Activated CD8-positive, alpha-beta memory T cell treated with anti-CD3 and anti-CD28 coated beads for 1 hour (primary cell): ENCODE data around the gene DNAAF9.

Experiments used
- DNase-seq, 2 donors: peaks; one replicate each; pipeline ENCODE4 v3.0.0-alpha.2; 2020; ENCODE audit warnings: low read depth in 1 of 2; ENCODE audit errors: extremely low read depth in 1 of 2

The DNAAF9 gene

DNA sequence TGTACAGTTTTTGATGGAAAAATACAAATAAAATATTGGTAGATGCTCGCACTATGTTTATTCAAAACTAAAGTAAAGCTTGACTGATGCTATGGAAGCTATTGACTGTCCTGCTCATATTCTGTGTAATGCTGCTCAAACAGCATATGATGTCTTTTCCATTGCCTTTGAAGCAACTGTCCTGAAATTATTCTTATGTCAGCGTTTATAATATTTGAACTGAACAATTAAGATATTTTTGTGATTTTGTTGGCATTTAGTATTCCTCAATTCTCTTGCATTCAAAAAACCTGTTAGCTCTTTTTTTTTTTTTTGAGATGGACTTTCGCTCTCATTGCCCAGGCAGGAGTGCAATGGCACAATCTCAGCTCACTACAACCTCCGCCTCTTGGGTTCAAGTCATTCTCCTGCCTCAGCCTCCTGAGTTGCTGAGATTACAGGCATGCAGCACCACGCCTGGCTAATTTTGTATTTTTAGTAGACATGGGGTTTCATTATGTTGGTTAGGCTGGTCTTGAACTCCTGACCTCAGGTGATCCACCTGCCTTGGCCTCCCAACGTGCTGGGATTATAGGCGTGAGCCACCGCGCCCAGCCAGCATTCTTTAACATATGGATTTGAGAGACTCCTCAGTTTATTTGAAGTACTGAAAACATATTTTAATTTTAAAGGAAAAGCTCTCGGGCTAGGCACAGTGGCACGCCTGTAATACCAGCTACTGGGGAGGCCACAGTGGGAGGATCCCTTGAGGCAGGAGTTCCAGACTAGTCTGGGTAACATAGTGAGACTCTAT is 5.3 kb upstream of the DNAAF9 start:
- no peak for DNase-seq

DNA sequence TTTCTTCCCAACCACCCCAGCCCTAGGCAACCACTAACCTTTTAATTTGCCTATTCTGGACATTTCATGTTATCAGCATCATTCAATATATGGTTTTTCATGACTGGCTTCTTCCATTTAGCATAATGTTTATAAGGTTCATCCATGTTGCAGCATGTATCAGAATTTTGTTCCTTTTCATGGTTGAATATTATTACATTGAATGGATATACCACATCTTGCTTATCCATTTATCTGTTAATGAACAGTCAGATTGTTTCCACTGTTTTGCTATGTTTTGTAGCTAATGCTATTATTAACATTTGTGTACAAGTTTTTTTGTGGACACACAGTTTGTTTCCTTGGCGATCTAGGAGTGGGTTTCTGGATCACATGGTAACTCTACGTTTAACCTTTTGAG is 3.0 kb upstream of the DNAAF9 start:
- DNase-seq: no peak

DNA sequence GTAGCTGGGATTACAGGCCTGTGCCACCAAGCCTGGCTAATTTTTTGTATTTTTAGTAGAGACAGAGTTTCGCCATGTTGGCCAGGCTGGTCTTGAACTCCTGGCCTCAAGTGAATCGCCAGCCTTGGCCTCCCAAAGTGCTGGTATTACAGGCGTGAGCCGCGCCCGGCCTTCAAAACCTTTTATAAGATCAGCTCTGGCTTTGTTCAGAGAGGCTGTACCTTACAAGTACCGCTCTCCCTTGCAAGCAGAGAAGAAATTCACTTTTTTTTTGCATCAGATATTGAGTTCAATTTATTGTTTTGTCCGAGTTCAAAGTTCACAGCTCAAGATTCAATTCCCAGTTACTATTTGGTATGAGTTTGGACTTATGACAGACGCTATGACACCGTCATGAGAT is 1.9 kb upstream of the DNAAF9 start:
- DNase-seq: no peak

DNA sequence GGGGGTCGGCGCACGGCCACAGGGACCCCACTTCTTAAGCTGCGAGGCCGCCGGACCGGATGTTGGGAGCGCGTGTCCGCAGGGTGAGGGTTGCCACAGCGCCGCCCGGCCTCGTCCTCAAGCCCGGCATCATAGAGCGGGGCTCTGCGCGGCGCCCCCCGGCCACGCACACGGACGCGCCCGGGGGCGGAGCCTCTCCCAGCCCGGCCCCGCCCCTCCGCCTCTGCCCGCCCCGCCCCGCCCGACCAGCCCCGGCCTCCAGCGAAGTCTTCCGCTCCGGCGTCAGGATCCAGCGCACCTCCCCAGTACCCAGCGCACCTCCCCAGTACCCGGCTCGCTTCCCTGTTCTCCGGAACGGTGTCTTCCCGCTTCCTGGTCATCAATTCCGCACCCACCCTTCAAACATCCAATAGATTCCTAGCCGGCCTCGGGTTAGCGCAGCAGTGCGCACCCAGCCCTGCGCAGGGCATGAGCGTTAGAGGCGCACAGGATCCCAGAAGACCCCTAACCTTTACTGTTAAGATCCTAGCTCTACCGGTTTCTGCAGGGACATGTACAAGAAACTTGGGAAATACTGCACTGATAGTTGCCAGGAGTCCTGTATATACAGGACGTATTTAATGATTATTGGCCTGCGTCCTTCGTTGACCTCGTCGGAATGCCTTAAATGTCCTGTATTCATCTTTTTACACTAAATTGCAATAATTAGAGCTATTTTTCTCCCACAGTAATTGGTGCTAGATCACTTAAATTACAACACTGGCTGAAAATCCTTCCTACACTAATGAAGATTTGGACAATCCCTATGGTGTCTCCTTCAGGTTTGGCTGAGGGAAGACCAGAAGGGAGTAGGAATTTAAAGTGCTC is 535 bp upstream of the DNAAF9 start:
- peak; percentile 36 to 49 for DNase-seq

DNA sequence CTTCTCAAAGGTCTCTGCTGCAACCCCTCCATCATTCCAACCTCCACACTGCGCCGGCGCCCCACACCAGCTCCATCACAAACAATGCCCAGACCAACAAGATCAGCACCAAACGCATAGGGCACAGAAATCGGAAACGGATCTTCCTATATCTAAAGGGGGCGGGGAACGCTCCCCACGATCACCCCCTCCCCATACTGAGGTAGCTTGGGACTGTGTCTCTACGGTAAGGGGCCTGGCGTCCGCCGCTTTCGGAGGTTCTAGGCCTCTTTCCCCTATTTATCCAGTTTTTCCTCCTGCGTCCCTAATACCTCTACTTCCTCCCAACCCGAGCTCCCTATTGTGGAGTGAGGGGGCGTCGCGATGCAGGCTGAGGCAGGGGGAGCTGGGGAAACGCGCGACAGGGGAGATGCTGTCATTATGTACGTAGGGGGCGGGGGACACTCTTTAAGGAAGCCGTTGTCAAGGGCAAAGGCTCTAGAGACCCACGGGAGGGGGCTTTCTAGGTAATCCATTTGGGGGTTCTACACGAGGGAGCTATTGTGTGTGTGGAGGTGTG is 909 bp downstream of the DNAAF9 start:
- DNase-seq: no peak

DNA sequence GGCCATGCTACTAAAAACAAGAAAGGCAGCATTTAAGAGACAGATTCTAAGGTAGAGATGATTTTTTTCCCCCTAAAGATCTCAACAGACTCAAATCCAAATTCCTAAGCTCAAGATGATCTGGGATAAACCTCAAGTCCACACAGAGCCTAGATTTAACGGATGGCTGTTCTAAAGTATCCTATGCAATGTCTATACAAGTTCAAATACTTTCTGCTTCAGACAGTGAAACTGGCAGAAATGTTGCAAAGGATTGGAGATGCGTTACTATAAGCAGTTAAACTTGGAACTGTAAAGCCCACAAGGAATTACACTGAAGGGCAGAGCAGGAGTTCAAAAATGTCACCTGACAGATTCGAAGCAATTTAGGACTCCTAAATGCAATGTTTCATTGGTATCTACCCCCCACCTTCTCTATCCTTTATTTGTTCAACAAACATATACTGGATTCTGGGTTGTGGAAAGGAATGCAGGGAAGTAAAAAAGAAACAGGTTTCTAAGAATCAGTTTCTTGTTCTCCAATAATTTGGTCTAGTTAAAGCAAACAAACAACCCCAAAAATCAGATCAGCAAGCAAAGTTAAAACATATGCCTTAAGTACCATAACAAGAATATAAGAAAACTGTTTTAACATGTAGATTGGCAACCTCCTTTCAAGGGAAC is 1.6 kb downstream of the DNAAF9 start:
- no peak for DNase-seq

DNA sequence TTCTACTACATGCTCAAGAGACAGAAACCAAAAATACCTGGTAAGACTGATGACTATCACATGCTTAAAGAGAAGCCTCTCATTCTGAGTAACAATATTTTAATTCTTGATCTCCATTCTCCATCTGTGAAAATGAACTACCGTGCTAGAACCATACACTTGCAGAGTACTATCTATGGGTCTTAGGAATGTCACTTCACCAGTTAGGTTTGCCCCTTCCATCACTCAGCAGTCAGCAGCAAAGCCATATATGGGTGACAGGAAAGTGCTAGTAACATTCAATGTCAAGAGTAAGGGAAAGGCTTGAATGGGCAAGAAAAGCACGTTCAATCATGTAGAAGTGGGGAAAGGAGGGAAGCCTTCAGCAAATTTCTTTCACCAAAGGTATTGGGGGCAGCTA is 2.3 kb downstream of the DNAAF9 start:
- no peak for DNase-seq

DNA sequence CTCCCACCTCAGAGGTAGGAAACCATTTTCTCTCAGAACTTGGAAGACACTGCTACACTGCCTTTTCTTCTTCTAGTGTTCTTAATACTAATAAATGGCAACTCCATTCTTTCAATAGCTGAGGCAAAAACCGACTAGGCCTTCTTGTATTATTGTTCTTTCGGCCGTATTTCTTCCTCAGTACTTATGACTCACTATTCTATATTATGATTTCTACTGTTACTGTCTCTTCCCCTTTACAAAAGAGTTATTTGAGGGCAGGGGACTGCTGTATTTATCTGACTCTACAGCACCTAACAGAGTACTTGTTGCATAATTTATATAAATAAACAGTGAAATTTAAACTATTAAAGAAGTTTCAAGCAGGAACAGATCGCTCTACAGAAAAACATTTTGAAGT is 3.1 kb downstream of the DNAAF9 start:
- DNase-seq: no peak

DNA sequence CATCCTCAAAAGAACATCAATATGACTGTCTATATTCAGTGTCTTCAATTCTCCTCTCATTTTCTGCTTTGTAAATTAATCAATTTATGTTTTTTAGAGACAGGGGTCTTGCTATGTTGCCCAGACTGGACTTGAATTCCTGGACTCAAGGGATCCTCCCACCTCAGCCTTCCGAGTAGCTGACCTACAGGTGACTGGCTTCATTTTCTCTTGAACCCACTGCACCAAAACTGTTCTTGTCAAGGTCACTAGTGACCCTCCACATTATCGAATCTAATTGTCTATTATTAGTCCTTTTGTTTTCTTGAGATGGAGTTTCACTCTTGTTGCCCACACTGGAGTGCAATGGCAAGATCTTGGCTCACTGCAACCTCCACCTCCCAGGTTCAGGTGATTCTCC is 3.7 kb downstream of the DNAAF9 start:
- DNase-seq: no peak

DNA sequence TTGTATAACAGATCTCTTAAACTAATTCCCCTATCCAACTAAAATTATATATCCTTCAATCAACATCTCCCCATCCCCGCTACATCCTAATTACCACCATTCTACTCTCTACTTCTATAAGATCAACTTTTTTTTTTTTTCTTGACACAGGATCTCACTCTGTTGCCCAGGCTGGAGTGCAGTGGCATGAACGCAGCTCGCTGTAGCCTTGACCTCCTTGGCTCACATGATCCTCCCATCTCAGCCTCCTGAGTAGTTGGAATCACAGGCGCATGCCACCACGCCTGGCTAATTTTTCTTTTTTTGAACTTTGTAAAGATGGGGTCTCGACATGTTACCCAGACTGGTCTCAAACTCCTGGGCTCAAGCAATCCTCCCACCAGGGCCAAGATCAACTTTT is 5.0 kb downstream of the DNAAF9 start:
- DNase-seq: no peak

DNA sequence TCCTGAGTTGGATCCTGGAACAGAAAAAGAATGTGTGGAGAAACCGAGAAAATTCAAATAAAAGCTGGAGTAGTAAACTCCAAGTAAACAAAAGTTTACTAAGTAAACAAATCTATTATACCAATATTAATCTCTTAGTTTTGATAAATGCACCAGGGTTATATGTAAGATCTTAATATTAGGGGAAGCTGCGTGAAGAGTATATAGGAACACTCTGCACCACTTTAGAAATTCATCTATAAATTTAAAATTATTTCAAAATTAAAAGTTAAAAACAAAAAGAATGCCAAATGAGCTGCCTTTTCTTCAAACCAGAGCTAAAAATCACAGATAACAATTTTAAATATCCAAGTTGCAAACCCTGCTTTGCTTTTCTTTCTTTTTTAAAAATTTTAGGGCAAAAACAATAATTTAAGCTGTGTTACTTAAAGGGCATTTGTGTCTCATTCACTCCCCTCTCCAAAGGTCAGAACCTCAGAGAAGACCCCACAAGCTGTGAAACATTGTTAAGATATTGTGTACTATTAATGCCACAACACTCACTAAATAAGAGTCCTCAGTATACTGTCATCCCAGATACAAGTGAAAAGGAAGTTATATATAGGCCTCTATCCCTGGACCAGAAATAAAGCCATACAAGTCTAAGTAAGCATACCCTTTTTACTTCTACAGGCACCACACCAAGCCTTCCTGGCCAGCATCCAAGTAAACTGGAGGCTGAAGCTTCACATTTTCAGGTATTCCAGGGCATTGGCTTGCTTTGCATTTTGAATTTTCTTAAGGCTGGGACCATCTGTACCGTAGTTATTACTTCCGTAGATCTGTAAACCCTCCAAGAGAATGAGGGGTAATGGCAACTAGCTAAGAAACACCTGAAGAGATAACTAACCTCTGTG is 7.0 kb downstream of the DNAAF9 start:
- no peak for DNase-seq

DNA sequence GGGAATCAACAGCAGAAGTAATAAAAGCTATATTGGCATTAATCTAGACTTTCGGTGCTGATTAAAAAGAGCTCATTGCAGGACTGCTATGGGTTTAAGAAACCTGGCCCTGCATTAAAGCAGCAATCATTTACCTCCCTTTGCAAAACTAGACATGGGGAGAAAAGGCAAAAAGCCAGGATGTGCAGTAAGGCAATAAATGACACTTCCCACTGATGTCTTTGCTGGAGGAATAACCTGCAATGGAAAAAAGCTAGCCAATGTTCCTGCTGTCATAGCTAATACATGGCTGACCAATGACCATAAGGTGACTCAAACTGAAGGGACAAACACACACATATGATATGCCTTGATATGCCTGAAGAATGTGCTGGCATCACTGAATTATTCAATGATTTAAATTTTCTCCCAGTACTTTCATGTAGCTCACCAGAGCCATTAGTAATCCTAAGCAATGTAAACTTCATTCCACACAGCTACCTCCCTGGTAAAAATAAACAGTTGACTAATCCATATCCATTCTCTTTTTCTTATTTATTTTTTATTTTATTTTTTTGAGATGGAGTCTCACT is 8.7 kb downstream of the DNAAF9 start:
- no peak for DNase-seq

DNA sequence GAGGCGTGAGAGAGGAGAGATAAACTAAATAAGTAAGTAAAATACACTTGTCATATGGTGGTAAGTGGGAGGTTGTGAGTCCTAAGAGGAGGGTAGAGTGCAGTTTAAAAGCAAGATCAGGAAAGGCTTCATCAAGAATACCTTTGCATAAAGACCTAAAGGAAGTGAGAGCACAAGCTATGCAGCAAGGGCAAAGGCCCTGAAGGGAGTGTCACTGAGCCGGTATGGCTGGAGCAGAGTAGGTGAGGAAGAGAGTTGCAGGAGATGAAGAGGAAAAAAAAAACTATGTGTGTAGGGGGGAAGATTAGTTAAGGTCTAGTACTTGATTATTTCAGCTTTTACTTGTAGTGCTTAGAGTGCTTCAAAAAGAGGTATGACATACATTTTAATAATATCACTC is 11.0 kb downstream of the DNAAF9 start:
- DNase-seq: no peak

DNA sequence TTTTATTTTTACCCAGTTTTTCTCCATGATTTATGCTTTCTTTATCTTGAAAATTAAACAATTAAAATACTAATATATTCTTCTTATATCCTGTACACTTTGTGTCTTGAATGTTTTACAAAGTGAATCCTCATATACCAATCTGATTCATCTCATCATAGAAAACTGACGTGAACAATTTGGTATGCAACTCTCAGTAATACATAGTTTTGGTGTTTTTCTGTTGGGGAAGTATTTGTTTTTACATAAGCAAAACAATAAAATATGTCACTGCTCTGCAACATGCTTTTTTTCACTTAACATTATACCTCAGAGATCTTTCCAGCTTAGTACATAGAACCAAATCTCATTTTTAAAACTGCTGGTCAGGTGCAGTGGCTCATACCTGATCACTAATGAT is 14.7 kb downstream of the DNAAF9 start:
- no peak for DNase-seq

DNA sequence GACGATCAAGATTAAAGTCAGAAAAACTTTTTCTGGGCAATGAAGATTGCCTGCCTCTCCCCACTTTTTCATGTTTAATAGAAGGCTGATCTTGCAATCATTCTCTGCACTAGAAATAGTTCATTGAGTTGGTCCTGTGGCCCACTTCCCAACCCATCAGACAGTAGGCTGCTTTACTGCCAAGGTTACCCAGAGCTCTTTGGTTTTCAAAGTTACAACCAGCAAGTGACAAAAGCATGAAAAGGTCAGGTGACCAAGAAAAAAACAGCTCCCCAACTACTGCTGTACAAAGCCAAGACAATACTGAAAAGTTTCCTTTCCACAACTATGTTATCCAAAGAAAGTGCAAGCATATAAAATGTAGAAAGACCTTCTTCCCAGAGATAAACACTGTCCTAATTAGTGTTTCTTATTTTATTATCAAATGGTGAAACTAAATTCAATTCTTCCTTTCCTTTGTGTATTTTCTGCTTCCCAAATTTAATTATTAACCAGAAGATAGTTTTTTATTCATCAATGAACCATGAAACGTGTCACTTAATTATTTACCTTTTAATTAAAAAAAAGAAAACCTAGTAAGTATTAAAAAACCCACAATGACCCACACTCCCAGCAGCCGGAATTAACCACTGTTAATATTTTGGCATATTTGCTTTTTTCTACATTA is 16.6 kb downstream of the DNAAF9 start:
- DNase-seq: no peak

DNA sequence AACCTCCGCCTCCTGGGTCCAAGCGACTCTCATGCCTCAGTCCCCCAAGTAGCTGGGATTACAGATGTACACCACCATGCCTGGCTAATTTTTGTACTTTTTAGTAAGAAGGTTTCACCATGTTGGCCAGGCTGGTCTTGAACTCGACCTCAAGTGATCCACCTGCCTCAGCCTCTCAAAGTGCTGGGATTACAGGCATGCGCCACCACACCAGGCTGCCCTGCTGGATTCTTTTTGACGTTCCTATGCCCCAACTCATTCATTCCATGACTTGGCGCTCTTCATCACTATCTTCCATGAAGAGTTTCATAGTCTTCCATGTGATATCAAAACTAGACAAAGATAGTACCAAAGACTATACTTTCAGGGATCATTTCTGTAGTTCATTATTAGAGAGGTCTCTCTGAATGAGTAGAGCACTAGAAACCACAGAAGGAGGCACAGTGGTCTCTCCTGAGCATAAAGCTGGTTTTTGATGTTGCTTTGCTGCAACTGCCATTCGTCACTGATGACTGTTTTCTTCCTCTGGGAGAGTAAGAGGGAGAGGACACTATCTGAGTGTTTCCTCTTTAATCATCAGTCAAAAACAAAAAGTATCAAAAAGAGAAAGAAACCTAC is 23.5 kb downstream of the DNAAF9 start:
- no peak for DNase-seq

DNA sequence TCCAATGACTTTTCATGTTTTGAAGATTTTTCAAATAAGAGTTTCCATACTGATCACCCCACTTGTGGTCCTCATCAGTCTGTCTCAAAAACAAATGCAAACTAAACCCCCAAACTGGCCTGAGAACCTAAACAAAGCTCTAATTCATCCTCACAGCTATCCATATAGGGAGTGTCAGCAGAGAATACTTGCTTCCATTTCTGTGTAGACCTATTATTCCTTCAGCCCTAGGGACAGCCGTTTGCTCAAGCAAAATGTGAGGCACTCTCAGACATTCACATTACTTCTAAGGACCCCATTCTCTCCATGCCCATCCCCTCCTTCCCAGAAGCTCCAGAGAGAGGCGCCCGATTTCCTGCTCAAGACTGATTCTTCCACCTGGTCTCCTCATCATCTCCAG is 24.6 kb downstream of the DNAAF9 start:
- no peak for DNase-seq

DNA sequence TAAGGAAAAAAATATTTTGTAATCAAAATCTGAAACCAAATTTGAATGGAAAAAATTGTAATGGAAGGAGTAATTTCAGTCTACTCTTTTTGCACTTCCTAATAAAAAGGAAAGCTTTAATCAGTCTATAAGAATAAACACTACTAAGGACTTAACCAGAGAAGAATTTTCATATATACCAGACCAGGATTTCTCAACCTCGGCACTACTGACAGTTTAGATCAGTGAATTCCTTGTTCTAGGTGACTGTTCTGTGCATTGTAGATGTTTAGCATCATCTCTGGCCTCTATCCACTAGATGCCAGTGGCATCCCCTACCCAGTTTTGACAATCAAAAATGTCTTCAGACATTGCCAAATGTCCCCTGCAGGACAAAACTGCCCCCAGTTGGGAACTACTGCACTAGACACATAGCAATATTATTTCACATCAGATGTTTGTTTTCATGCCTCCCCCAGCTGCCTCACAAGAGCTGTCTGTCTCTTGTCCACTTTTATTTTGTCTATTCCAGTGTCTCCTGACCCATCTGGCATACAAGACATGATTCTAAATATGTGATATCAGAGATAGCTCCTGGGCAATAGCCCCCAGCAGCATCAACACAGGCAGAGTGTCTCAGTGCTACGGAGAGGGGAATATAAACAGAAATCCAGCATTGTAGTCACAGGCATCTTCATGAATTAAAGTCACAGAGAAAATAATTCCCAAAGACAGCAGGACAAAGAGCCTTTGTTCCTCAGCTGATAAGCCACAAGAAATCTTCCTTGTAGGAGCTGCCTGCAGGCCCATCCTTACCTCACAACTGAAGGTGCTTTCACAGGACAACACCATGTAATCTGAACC is 27.0 kb downstream of the DNAAF9 start:
- DNase-seq: no peak
